OCI-M2 (cell line): Measurements from ENCODE around the gene DLK1.

Experiments used
- DNase-seq: peaks from one replicate; lab custom pipeline; 2025; ENCODE audit not compliant: unreplicated experiment; lab: John Stamatoyannopoulos, UW

DLK1 gene

DNA sequence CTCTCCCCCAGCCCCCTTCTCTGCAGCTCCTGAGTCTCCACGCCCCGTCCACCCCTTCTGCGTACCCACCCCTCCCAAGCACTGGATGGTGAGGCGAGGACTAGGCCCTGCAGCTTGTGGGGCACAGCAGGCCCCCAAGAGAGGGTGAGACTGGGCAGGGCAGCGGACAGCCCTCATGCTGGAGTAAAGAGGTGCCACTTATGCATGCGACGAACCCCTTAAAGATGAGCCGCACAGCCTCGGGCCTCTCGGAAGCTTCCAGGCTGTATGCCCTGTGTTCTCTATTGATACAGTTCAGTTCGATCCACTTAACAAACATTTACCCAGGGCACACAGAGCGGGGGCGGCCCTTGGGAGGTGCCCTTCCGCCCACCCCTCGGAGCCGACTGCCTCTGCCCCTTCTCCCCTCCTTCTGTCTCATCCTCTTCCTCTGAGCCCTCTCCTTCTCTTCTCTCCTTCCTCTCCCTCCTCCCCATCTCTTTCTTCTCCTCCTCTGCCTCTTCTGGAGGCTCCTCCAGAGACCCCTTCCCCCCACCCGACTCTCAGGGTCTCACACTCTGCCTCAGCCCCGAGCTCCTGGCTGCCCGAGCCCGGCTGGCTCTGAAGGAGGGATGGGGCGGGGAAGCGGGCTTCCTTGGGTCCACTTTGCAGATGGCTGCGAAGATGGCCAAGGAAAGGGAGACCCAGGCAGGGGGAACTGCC, 32.7 kb upstream of the DLK1 start:
- DNase-seq, result no peak

DNA sequence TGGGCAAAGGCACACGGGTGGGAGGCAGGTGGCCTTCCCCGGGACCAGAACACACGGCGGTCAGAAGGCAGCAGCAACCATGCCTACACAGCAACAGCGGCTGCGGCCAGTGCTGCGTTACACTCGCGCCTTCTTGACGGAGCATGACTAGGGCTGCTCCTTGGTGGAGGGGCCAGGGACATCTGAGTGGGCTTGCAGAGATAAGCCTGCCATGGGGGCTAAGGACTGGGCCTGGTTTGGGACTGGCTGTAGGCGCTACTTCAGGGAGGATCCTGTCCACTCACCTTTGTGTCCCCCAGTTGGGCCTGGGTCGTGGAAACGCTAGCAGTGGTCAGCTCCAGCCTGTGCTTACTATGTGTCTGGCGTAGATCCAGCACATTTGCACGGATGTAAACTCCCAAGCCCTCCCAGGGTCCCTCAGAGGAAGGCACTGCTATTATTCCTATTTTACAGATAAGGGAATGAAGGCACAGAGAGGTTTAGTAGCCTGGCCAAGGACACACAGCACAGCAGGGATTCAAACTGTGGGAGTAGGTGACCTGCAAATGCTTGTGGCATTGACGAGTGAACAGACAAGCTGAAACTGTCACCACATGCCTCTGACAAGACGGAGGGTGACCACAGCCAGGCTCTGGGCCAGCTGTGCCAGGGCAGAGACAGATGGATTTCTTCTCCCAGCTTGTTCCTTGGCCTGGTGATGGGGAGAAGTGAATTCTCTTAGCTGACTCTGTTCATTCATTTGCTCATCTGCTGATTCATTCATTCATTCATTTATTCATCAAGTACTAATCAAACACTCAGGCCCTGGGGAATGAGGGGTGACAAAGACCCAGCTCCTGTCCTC, 31.9 kb upstream of the DLK1 start:
- no peak for DNase-seq

DNA sequence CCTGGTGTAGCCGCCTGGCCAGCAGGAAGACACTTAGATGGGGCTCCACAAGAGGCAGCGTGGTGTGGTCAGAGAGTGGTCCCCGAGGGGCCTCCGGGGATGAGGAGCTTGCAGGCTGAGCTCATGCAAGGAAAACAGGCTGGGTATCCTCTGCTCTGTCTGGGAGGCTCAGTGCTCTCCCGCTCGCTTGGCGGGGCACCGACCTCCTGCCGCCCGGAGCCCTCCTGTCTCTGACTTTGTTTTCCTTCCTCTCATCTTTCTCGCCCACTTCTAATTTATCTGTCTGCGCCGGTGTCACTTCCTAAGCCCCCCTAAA, 31.3 kb upstream of the DLK1 start:
- DNase-seq, result no peak

DNA sequence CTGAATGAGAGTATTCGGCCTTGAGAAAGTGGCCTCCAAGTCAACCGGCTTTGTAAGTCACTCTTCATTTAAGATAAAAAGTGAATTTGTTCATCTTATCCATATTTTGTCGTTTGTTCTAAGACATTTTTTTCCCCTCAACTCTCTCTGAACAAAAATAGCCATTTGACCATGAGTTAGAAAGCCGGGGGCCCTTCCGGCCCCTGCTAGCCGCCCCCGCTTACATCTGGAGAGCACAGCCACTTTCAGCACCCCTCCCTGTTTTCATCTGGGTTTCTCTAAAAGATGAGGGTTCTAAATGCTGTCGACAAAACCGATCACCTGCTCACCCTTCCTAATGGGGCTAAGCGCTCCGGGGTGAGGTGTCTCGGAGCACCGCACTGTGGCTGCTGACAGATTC, 30.7 kb upstream of the DLK1 start:
- no peak for DNase-seq

DNA sequence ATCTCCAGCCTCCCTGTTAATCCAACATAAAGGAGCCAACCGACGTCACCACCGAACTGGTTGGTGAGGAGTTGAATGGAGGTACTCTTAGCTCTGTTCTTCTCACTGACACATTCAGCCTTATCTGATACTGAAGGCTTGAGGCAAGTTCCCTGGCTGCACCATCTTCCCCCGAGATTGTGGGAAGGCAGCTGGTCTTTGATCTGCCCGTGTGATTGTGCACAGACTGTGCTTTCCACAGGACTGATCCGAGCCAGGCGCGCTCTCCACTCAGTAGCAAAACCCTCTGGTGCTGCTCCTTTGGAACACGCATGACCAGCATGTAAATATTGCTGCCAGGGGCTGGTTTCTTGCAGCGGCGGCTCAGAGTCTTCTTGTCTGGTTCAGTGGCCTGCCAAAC, 30.1 kb upstream of the DLK1 start:
- no peak for DNase-seq

DNA sequence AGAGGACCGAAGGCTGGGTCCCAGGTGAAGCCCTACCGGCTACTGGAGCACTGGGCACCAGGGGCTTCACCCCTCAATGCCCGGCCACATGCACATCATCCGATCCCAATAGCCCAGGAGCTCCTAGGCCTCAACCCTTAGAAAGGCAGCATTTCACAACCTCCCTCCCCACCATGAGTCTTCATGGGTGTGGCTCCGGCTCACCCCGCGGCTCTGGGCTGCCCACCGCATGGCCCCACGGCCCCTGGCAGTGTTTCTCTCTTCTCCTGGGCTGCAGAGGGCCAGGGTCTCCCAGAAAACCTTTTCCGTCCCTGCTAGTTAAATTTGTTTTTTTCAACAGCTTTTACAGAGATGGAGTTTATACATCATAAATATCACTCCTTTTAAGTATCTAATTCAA, 28.6 kb upstream of the DLK1 start:
- no peak for DNase-seq

DNA sequence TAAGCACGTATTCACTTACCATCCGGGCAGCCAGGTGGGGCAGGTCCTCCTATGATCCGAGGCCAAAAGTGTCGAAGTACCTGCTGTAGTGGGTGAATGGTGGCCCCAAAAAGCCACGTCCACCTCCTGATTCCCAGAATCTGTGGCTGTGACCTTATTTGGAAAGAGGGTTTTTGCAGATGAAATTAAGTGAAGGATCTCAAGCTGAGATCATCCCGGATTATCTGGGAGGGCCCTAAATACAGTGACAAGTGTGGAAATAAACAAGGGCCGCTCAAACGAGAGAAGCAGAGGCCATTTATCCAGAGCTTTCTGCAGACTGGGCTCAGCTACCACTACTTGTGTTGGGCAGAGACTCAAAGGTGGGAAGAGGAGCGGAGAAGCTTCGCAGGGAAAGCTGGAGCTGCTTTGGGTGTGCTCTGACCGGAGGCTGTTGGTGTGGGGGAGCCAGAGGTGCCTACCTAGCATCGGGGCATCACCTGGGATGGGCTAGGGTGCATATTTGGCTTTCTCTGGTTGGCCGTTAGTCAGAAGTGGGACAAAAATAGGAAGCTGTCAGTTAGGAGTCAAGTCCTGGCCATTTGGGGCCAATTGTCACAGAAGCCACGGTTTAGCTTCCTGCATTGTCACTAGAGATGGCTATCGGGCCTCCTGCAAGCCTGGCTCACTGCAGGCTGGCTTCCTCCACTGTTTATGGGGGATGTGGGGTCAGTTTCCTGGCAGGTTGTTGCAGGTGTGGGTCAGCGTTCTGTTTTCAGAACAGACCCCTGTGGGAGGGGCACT, 27.8 kb upstream of the DLK1 start:
- no peak for DNase-seq

DNA sequence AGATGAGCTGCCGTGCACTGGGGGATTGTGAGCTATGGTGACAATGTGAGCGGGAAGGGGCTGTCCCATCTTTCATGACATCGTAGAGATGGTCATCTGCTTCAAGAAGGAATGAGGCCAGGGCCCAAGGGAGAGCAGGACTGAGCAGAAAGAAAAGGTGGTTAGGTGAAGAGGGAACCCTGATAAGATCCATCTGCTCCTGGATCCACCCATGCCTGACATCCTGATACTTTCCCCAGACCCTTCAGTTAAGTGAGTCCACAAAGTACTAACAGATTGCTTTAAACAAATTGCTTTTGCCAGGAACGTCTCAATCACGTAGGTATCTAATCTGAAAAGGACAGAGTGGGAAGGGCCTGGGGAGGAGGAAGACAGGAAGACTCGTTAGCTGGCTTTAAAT, 25.4 kb upstream of the DLK1 start:
- DNase-seq, result no peak

DNA sequence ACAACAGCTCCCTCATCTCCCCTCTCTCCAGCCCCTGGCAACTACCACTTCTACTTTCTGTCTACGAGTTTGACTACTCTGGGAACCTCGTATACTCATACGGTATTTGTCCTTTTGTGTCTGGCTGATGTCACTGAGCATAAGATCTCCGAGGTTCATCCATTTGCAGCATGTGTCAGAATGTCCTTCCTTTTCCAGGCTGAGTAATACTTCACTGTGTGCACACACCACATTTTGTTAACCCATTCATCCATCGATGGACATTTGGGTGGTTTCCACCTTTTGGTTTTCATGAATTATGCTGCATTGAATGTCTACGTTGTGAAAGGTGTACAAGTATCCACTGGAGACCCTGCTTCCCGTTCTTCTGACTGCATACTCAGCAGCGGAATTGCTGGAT, 24.1 kb upstream of the DLK1 start:
- no peak for DNase-seq

DNA sequence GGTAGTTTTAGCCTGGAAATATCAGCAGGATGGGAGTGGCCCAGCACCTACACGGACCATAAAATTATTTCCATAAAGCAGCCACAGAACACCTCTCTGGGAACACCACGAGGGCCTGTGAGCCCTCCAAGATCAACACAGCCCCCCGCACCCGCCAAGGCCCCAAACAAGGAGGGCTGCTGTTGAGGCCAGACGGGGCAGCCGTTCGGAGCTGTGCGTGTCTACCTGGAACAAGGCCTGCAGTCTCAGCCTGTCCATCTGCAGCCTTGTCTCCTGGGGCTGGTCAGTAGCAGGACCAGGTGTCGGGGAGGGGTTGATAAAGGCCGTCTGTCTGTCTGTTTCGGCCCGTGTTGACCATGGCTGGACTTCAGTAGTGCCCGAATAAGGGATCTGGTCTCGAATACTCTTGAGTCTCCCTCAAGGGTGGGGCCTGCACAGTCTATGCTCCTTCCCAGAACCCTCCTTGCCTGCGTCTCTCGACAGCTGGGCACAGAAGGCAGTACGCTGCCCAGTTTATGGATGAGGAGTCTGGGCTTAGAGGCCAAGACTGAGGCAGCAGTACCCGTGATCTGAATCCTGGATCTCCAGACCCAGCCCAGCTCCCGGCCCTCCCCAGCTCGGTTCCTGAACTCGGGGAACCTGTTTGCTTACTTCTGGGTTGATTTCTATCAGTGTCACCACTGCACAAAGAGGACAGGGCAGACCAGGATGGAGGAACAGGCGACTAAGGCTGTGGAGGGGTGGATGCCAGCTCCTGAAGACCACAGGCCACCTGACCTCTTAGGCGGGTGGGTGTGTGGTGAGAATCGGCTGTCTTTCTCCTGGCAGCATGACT, 23.1 kb upstream of the DLK1 start:
- no peak for DNase-seq

DNA sequence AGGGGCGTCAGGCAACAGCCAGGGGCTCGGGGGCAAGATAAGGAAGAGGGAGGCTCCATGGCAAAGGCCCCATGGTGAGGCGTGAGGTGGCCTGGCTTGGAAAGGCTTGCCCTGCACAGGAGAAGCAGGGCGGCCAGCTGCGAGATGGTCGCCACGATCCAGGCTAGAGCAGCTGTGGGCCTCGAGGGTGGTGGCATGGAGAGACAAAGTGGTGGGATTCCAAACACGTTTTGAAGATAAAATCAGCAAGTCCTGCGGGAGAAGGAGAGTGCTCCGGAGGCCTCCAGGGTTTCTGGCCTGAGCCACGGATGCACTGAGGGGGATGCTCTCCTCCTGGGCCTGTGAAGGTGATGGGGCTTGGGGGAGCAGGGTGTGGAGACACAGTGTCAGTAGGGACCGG, 20.5 kb upstream of the DLK1 start:
- DNase-seq, result no peak

DNA sequence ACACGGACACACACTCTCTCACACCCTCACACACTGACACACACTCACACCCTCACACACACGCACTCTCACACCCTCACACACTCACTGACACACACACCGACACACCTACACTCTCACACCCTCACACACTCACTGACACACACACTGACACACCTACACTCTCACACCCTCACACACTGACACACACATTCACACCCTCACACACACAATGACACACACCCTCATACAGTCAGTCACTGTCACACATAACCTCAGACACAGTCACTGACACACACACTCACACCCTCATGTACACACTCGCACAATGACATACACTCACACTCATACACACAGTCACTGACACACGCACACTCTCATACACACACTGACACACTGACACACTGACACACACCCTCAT, 19.8 kb upstream of the DLK1 start:
- DNase-seq, result no peak

DNA sequence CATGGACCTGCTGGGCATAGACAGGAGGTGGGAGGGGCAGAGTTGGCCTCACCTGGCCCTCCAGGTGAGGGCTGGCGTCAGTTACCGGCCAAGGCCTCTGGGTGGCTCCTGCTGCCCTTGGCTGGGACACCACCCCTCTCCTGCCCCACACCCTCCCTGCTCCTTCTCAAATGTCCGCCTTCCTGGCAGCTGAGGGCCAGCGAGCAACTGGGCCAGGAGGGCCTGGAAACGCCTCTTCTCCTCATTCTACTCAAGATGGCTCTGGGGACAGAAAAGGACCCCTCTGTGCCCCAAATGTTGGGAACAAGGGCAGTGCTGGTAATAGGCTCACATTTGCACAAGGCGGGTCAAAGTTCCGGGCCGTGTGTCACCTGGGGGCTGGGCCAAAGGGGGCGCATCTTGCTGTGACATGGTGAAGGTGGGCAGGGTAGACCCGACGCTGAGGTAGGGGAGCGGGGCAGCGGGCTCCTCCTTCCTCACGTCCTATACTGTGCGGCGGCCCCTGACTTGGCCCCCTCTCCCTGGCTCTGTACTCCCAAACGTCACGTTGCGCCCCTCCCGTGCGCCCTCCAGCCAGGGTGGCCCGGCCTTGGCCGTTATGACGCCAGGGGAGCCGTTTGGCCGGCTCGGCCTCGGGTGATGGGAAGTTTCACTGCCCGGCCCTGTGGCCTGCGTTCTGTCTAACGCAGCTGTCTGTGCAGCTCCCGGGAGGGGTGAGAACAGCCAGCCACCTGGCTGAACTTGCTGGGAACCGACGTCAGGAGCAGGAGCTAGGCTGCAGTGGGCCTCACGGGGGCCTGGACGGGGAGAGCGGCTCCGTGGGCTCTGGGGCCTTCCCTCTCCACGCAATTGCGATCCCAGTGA, 18.0 kb upstream of the DLK1 start:
- DNase-seq, result no peak

DNA sequence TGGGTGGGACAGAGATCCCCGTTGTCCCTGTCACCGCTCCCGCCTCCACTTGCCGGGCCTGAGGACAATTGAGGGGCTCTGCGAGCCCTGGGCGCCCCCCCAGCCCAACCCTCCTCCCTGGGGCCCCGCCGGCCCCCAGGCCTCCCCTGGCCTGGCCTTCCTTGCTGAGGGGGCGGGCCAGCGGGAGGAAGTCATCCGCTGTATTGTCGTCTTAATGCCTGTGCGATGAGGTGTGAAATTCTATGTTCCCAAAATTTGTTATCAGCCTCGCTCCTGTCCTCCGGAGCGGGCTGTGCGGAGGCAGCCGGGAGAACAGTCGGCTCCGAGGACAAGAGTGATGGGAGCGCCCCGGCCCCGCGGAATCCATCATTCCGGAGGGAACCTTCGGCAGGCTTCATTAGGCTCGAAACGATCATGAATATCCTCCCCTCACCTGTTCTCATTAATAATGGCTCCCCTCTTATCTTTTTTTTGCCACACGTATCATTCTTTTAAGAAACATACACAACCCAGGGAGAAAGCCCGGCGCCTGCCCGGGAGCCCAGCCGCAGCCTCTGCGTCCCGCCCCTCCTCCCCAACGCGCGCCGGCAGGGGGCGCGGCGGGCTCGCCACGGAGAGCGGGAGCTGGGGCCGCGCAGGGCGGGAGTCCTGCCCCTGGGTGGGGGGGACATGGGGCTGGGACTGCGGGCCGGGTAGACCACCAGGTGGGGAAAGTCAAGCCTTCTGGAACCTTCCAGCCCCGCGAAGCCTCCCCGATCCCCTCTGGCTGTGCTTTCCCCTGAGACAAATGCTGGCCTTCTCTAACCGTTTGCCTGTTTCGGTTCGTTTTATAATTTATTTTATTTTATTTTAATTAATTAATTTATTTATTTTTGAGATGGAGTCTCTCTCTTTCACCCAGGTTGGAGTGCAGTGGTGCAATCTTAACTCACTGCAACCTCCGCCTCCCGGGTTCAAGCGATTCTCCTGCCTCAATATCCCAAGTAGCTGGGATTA, 17.1 kb upstream of the DLK1 start:
- DNase-seq, result no peak

DNA sequence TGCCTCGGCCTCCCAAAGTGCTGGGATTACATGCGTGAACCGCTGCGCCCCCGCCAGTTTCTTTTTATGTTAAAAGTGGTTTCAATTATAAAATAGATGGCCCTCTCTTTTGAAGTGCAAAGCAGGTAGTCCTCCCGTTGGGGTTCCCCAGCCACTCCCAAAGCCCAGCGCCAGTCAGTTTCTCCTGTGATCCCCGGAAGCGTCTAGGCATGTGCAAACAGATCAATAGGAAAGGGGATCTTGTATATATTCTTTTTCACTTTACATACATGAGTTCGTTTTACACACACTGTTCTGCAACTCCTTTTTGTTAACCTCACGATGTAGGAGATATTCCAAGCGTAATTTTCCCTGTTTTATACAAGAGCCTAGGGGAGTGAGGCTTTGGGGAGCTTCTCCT, 16.3 kb upstream of the DLK1 start:
- no peak for DNase-seq

DNA sequence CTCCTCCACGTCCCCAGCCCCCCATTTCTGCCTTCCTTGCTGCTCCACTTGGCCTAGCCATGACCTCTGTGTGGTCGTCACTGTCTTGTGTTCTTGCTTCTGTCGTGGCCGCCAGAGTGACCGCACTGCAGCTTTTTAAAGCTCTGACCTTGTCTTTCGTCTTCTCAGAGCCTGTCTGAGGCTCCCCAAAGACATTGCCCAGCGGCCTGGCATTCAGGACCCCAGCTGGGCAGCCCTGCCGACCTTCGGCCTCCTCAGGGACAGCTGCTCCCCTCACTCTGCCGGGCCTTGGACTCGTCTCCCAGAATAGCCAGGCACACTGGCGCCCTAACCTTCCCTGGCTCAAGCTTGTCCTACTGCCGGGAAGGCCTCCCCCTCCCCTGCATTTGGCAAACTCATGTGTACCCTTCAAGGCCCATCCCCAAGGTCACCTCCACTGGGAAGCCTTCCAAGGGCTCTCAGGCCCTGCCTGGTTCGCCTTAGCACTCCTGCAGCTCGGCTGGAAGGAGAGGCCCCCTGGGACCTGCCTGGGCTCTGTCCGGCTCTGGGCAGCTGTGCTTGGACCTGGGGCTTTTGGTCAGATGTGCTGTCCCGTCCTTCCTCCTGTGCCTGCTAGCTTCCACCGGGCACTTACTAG, 15.7 kb upstream of the DLK1 start:
- DNase-seq, result no peak

DNA sequence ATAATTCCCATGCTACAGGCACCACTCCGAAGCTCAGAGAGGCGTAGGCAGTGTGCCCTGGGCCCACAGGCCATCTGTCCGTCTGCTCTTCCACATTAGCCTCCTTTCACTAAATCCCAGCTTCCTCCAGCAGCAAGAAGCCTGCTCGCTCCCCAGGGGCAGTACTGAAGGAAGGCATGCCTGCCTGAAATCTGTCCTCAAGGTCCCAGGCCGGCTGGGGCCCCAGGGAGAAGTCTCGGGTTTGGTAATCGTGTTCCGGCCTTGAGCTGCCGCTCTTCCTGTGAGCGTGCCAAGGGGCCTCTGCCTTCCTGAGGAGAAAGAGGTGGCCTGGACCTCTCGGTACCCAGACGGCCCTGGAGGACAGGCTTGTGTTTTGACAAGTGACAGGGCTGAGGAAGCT, 15.2 kb upstream of the DLK1 start:
- no peak for DNase-seq

DNA sequence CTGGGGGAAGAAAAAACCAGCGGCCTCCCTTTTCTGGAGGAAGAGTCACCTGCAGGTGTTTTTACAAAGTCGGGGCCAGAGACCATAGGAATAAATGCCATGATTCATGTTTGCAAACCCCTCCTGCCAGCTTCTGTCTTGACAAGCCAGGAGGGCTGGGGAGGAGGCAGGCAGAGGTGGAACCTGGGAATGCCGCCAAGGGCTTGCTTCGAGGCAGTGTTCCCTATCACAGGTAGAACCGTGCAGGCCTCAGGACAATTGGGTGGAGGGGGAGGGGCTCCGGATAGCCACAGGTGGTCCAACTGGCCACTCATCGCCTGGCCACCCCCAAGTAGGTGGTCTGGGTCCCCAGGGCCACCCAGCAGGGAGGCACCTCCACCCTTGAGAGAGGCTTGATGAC, 14.2 kb upstream of the DLK1 start:
- DNase-seq, result no peak

DNA sequence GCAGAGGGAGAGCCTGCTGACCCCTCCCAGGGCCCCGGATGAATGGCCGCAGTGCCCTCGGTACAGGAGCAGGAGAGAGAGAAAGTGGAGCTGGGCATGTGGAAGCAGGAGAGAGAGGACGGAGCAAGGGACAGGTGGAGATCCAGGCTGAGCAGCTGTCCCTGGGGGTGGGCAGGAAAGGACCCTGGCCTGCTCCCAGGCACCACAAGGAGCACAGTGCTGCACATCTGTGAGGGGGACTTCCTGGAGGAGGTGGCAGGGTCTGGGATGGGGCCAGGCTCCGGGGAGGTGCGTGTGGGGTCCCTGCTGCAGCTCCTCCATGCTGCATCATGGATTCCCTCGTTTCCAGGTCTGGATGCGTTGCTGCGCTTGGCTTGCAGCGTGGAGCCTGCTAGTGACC, 13.0 kb upstream of the DLK1 start:
- DNase-seq, result no peak
